HG02610 (cell line): ENCODE data around the gene MYO9B.

Experiments used
- ATAC-seq: cut with Tn5 transposase; IDR thresholded peaks from one replicate; pipeline ENCODE4 v1.9.1; 2021; ENCODE audit warnings: mild to moderate bottlenecking, moderate library complexity; ENCODE audit not compliant: unreplicated experiment

The MYO9B gene

DNA sequence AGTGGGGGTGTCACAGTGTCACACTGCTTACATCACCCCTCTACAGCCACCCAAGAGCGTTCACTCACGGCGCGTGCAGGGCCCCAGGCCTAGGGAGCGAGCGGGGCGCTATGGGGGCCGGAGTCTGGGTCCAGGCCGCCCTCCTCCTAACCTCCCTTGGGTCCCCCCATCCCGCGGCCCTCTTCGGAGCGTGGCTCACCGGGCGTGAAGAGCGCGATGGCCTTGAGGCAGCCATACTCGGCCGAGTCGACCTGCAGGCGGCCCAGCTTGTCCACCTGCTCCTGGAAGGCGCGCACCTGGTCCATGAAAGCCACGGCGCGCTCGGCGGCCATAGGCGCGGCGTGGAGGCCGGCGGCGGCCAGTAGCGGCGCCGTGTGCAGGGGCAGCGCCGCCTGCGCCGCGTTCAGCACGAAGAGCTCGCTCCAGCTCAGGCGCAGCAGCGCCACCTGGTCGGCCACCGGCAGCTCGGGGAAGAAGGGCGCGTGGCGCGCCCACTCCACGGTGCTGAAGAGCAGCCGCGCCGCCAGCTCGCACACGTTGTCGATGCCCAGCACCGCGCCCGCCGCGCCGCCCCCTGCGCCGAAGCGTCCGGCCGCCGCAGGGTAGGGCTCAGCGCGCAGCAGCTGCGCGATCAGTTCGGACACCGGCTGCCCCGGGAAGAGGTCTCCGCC lies 159.9 kb downstream of the MYO9B start:
- ATAC-seq, result peak; percentile 58

- ATAC-seq, result no peak
These were observed 160.6 kb downstream of the MYO9B start for GRCh38 chr19:17235971-17236777.

DNA sequence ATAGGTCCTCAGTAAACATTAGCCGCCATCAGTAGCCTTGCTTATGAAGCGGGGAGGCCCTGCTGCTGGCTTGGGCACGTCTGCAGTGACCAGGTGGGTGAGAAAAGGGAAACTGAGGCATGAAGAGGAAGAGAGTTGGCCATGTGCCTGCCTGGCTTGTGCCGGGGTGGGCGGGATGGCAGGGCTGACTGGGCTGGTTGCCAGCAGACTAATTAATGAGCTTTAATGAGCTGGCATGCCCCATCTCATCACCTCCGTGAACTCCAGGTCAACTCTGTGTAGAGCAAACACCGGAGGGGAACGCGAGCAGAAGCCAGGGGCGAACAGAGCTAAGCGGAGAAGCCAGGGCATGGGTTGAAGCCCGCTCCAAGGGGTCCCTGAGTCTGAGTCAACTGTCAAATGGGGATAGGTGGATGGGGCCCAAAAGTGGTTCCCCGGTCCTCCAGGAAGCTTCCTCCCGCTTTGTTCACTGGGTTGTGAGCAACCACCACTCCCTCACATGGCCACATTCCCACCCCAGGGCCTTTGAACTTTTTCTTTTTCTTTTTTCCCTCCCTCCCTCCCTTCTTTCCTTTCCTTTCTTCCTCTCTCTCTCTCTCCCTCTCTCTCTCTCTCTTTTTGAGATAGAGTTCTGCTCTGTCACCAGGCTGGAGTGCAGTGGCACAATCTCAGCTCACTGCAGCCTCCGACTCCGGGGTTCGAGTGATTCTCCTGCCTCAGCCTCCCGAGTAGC lies 161.4 kb downstream of the MYO9B start:
- ATAC-seq, result no peak

GRCh38 chr19:17237747-17238706 lies 162.4 kb downstream of the MYO9B start:
- no peak for ATAC-seq

DNA sequence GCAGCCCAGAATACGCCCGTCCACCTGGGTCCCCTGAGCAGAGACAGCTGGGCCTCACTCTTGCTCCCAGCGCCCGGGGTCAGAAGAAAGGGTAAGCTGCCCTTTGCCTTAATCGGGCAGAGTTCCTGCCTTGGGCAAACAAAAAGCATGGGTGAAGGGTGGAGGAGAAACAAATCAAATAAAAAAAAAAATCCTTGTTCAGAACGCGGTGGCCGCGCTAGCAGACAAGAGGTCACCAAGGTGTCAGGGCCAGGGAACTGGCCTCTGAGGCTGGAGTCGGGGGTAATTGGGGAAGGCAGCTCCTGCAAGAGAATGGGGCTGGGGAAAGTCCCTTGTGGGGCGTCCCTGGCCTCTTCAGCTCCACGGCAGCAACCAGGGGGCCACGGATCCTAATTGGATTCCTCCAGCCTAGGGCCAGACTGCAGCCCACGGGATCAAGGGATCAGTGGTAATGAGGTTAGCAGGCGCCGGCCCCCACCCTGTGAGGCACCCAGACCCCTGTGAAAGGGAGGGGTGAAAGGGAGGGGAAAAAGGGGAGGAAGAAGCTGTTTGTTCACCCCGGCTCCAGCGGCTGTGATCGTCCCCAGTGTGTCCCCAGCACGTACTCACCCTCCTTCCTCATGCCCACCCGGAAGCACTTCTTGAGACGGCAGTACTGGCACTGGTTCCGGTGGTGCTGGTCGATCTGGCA lies 164.6 kb downstream of the MYO9B start:
- ATAC-seq, result no peak

DNA sequence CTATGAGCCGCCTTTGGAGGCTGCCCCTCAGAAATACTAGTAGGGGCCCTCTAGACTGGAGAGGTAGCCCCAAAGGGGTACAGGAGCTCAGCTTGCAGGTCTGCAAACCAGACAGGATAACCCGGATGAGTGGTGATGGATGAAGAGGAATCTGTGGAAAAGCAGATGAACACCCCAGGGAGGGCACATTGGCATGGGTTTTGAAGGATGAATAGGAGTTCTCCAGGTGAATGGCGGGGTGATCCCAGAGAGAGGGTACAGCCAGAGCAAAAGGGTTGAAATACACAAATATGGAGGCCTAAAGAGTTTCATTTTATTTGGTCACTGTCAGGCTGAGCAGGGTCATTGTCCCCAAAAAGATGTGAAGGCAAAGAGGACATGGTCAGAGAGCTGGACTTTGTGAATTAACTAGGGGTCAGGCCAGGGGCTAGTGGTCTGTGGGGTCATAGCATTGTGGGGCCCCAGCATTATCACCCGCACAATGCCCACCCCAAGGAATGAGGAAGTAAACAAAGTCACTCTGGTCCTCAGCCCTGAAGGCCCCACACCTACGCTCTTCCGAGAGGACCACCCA lies 165.3 kb downstream of the MYO9B start:
- no peak for ATAC-seq

DNA sequence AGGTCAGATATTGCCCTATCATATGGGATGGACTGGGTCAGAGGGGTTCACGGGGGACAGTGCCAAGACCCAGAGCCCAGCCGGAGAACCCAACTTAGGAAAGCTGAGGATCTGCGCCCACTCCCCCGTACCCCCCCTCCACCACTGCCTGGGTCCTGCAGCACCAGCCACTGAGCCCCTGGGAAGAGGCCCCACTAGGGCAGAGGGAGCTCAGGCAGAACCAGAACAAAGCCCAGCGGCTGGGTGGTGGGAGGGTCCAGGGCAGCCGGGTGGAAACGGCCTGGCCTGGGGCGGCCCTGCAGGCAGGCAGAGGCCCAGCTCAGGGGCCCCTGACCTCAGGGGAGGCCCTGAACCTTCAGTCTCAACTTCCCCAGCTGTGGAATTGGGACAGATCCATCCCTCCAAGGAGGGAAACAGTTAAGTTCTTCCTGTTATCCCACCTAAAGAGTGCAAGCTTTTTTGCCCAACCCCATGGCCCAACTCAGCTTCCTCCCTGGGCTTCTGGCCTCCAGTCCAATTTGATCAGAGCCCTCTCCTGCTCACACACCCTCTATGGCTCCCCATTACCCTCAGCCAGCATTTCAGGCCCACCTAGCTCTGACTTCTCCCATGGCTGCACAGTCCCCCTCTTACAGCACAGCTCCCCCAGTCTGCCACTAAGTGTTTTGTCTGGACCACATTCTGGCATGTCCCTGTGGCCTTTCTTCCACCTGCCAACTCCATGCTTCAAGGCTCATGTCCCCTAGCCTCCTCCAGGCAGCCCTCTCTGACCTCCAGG lies 167.0 kb downstream of the MYO9B start:
- no peak for ATAC-seq

DNA sequence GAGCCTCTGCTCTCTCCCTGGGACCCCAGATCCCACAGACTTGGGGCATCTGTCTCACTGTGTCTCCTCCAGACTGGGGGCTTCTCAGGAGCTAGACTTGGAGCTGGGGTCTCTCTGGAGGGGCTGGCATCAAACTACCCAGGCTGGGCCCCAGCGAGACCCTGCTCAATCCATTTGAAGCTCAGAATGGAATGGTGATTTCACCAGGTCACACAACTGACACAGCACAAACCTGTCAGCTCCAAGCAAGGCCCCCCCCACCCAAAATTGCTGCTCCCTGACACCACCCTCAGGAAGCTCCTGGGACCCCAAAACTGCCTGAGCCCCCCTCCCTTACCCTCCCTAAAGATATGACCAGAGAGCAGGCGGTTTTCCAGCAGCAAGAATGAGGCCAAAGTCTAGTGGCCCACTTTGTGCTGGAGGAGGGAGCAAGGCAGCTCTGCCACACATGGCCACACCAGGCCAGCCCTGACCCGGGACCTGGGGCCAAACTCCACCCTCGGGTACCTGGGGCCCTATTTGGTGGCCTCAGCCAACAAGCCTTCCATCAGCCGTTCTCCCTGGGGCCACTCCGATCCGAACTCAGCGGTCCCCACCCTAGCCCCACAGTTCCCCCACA lies 167.7 kb downstream of the MYO9B start:
- no peak for ATAC-seq

DNA sequence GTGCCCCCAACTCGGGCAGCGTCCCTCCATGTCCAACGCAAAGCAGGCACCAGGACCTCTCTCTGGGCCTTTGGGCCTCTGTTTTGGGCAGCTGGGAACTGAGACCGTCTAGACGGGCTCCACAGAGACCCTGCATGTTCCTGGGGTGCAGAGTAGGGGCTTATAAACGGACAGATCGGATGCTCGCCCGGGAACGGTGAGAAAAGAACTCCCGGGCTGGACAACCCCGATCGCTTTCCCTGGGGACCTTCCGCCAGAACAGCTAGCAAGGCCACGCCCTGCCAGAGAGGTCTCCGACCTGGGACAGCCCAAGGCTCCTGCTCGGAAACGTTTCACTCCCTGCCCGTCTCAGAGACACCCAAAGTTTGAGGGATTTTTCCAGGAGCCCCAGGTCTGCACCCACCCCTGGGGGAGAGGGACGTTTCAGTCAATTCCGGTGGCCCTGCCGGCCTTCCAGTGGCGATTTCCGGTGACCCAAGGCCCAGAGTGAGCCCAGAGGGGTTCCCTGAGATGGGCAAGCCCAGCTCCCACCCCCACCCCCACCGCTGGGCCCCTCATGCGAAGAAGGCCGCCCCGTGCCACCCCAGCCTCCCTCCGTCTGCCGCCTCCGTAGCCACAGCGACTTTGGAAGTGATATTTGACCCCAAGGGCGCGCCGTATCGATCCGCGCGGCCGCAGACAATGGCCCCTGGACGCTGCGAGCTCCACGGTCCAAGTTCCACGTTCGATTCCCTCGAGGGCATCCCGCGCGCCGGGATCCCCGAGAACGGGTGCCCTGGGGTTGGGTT lies 168.4 kb downstream of the MYO9B start:
- ATAC-seq, result no peak

- peak; percentile 11 for ATAC-seq
These were observed 169.3 kb downstream of the MYO9B start for GRCh38 chr19:17244618-17245534.

GRCh38 chr19:17245535-17245984 lies 170.0 kb downstream of the MYO9B start, which contains the start of gene NR2F6:
TSS of gene NR2F6 (minus strand) at chr19:17245919. CDS start at chr19:17245220, 699 bp downstream.
- peak; percentile 7 for ATAC-seq

DNA sequence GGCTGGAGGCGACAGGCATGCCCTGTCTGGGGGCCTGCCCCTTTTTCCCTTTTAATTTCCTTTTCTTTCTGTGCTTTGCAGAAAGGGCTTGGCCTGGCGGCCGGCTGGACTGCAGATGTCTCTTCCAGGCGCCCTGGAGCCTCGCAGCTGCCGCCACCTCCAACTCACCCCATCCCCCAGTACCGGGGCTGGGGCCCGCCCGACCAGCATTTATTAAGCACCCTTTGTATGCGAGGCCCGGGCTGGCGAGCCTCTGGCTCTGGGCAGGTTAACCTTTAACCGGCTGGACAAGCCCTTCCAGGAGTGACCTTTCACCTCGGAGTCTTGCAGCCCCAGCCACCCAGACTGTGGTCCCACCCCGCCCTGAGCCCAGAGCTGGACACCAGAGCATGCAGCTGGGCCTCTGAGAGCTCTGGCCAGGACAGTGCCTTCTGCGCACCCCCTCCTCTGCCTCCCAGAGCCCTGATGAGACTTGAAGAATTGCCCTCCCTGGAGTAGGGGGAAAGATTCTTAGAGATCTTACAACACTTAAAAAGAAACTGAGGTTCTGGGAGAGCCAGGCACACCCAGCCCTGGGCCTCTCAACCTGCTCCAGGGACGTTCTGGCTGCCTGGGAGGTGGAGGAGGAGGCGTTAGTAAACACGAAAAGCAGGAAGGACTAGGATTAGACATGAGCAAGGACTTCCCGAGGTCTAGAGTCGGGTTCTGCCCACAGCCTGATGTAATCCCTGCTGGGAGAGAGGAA lies 171.3 kb downstream of the MYO9B start:
- ATAC-seq, result no peak

DNA sequence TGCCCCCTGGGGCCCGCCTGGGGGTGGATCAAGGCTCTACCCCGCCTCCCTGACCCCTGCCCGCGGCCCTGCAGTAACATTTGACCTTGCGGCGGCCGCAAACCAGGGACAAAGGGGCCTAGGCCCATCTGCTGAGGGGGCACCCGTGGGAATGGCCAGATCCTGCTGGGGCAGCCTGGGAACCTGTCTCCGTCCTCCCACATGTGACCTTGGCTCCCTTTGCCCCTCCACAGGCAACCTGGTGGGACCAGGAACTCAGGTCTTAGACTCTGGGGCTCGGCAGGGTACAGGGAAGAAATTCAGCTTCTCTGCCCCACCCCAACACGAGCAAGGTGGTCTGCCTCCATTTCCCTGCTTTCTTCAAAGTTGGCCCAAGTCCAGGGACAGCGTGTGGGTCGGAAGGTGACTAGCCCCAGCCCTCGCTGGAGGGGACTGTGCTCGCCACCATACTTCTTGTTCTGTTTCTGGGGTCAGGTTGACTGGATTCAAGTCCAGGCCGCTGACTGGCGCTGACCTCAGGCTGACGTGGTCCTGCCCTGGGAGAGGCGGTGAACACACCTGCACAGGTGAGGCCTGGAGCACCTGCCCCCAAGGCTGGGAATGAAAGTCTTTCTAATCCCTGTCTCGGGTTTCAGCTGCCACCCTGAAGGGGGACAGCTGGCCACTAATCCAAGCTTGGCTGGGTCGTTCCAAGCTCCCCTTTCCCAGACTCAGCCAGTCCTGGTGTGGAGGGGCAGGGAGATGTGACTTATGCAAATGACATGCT lies 172.6 kb downstream of the MYO9B start:
- no peak for ATAC-seq

- ATAC-seq, result no peak
These were observed 174.4 kb downstream of the MYO9B start for GRCh38 chr19:17249887-17250548.
